ENCODE measurements around the gene SPOCK1.

SPOCK1 gene

DNA sequence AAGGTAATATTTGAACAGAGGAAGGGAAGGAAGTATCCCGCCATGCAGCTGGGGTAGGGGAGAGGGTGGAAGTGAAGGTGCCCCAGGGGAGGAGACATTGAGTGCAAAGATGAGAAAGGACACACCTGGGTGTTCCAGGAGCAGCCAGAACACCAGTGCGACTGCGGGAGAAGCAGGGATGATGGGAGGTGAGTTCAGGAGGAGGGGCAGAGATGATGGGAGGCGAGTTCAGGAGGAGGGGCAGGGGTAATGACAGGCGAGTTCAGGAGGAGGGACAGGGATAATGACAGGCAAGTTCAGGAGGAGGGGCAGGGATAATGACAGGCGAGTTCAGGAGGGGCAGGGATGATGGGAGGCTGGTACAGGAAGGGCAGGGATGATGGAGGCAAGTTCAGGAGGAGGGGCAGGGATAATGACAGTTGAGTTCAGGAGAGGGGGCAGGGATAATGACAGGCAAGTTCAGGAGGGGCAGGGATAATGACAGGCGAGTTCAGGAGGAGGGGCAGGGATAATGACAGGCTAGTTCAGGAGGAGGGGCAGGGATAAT lies 17.2 kb upstream of the SPOCK1 start:
- DNase-seq (ENCODE audit: low read depth), result no peak
- TF ChIP-seq, protein P1, sequence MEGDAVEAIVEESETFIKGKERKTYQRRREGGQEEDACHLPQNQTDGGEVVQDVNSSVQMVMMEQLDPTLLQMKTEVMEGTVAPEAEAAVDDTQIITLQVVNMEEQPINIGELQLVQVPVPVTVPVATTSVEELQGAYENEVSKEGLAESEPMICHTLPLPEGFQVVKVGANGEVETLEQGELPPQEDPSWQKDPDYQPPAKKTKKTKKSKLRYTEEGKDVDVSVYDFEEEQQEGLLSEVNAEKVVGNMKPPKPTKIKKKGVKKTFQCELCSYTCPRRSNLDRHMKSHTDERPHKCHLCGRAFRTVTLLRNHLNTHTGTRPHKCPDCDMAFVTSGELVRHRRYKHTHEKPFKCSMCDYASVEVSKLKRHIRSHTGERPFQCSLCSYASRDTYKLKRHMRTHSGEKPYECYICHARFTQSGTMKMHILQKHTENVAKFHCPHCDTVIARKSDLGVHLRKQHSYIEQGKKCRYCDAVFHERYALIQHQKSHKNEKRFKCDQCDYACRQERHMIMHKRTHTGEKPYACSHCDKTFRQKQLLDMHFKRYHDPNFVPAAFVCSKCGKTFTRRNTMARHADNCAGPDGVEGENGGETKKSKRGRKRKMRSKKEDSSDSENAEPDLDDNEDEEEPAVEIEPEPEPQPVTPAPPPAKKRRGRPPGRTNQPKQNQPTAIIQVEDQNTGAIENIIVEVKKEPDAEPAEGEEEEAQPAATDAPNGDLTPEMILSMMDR (conservative IDR thresholded peaks at IDR 0.05; ENCODE audit: control insufficient read depth, insufficient read depth, low read depth, low read length), result no peak
- no peak overlapping the region for H3K4me3 ChIP-seq (ENCODE audit: control insufficient read depth, low read depth, low read length)

DNA sequence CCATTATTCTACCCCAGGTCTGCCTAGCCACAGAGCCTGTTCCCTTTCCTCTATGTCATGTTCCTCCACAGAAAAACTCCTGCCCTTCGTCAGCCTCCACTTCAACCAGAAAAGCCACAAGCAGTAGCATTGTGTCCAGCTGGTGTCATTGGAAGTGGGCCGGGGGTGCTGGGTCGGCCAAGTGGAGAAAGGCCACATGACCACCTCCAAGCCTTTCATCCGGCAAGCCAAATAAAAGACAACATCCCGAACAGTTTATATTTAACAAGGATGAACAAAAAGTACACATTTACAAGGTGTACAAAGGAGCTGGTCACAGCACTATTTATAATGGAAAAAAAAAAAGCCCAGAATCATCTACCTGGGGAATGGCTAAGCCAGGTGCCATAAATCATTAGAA lies 16.1 kb upstream of the SPOCK1 start:
- TF ChIP-seq, protein P1 (conservative IDR thresholded peaks at IDR 0.05; ENCODE audit: control insufficient read depth, insufficient read depth, low read depth, low read length), result no peak
- H3K4me3 ChIP-seq (ENCODE audit: control insufficient read depth, low read depth, low read length), result no peak overlapping the region
- DNase-seq (ENCODE audit: low read depth), result no peak

DNA sequence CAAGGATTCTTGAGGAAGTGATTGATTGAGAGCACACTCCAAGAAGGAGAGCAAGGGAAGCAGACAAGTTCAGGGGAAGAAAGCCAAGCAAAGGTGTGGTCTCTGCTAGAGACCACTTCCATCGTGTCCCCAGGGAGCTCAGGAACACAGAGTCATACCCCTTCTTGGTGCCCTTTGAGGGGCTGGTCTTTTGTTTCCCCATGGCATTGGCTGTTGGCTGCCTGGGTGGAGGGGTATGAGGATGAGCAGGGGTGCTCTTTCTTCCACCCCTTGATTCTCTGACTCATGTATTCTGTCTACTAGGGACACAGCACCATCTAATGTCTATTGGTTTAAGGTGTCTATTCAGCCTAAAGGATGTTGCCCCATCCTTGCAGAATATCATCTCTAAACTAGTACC lies 11.5 kb upstream of the SPOCK1 start:
- no peak for DNase-seq (ENCODE audit: low read depth)
- TF ChIP-seq, protein P1 (conservative IDR thresholded peaks at IDR 0.05; ENCODE audit: control insufficient read depth, insufficient read depth, low read depth, low read length), result no peak

DNA sequence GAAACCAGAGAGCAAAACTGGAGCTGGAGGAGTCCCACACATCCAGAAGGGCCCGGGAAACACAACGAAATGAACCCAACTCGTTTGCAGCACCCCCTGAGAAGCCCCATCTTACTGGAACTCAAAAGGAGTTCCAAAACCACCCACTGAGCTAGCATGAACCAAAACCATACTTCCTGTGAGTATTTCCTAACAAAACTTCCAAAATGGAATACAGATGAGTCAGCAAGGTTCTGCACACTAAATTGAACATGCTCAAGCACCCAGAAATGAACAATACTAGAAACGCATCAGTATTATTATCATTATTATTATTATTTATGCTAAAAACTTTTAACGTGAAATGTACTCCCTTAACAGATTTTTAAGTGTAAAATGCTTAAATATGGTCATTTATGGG lies 8.0 kb upstream of the SPOCK1 start:
- TF ChIP-seq, protein P1 (conservative IDR thresholded peaks at IDR 0.05; ENCODE audit: control insufficient read depth, insufficient read depth, low read depth, low read length), result no peak
- peak; percentile 44 for DNase-seq (ENCODE audit: low read depth)
- no peak overlapping the region for H3K4me3 ChIP-seq (ENCODE audit: control insufficient read depth, low read depth, low read length)

More for the DNA sequence above, 11.5 kb upstream of the SPOCK1 start:
- H3K4me3 ChIP-seq (ENCODE audit: control insufficient read depth, low read depth, low read length), result no peak overlapping the region

DNA sequence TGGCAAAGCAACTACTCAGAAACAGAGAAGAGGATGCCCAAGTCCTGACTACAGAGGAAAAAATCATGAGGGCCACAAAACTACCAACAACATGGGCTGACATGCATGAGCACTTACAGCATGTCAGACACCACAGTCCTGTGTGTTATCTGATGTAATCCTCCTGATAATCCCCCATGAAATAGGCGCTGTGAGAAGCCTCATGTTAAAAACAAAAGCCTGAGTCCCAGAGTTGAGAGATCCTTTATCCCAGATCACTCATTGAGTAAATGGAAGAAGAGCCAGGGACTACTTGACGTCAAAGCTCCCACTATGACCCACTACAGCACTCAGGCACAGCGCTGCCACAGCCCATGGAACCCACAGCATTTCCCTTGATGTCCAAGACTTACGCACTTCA lies 7.2 kb upstream of the SPOCK1 start:
- DNase-seq (ENCODE audit: low read depth), result no peak
- no peak overlapping the region for H3K4me3 ChIP-seq (ENCODE audit: control insufficient read depth, low read depth, low read length)
- TF ChIP-seq, protein P1 (conservative IDR thresholded peaks at IDR 0.05; ENCODE audit: control insufficient read depth, insufficient read depth, low read depth, low read length), result no peak

DNA sequence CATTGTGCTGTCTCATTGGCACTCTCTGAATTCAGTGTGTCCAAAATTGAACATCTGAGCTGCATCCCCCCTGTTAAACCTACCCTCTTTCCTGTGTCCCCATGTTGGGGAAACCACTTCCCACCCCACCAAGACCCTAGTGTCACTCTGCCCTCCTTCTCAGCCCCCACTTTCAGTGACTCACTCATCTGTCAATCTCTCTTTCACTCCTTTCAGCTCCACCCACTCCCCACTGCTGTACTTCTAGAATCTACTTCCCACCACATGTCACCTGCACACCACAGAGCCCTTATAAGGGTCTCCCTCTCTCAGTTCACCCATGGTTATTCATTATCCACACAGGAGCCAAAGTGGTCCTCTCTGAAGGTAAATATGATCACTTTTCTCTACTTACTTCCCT lies 5.8 kb upstream of the SPOCK1 start:
- TF ChIP-seq, protein P1 (conservative IDR thresholded peaks at IDR 0.05; ENCODE audit: control insufficient read depth, insufficient read depth, low read depth, low read length), result no peak
- DNase-seq (ENCODE audit: low read depth), result no peak
- no peak overlapping the region for H3K4me3 ChIP-seq (ENCODE audit: control insufficient read depth, low read depth, low read length)

DNA sequence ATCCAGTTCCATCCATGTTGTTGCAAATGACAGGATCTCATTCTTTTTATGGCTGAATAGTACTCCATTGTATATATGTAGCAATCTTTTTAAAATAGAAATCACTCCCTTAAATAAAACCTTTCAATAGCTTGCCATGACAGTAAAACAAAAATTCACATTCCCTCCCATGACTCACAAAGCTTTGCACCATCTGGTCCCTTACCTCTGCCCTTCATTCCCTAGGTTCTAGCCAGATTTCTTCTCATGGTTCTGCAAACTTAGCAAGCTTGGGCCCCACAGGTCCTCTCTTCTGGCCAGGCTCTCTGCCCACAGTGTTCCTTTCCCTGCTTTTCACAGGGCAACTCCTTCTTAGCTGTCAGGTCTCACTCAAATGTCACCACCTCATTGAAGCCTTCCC lies 4.3 kb upstream of the SPOCK1 start:
- TF ChIP-seq, protein P1 (conservative IDR thresholded peaks at IDR 0.05; ENCODE audit: control insufficient read depth, insufficient read depth, low read depth, low read length), result no peak
- peak; percentile 69 for DNase-seq (ENCODE audit: low read depth)
- H3K4me3 ChIP-seq (ENCODE audit: control insufficient read depth, low read depth, low read length), result no peak overlapping the region

Measured in fibroblast of mammary gland (primary cell).